Stimulated activated CD8-positive, alpha-beta memory T cell treated with anti-CD3 and anti-CD28 coated beads, Interleukin-7, amount 100 ng/mL, for 24 hours (primary cell): ENCODE results near the gene HOXC6.
"Not testable (repeated sequence)": the region's sequence is repeated elsewhere in the genome, so short reads cannot be mapped to it uniquely, and the experiment has no call there.

Experiments used
- DNase-seq: peaks from one replicate; pipeline ENCODE4 v3.0.0-alpha.2; 2020; ENCODE audit warnings: low read depth

HOXC6 gene

GRCh38 chr12:54030442-54030801 is 2.2 kb downstream of the HOXC6 start:
- DNase-seq, result no peak

DNA sequence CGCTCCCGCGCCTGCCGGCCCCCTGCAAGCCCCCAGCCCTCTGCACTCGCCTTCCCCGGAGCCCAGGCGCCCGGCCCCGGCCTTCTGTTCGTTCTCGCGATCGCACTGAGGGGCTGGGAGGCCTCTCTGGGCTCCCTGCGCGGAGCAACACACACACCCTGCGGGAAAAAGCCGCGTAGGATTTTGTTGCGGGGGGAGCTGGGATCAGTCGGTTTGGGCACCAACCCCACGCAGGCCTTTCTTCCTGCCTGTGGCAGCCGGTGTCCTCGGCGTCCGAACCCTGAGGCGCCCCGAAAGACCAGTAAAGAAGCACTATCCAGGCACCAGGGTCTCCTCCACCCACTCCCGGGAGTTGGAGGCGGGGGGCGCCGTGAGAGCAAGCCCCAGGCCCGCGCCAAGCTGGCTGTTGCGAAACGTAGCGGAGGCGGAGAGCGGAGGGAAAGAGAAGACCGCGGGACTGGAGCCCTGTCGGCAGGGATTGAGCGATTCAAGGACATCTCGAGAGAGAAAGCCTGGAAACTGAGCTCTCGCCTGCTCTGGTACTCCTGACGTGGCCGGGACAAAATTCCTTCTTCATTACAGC is 2.7 kb downstream of the HOXC6 start:
- no peak for DNase-seq

GRCh38 chr12:54031480-54031879 is 3.2 kb downstream of the HOXC6 start:
- DNase-seq, result no peak

- no peak for DNase-seq
Measured at GRCh38 chr12:54032086-54032619, 3.9 kb downstream of the HOXC6 start.

DNA sequence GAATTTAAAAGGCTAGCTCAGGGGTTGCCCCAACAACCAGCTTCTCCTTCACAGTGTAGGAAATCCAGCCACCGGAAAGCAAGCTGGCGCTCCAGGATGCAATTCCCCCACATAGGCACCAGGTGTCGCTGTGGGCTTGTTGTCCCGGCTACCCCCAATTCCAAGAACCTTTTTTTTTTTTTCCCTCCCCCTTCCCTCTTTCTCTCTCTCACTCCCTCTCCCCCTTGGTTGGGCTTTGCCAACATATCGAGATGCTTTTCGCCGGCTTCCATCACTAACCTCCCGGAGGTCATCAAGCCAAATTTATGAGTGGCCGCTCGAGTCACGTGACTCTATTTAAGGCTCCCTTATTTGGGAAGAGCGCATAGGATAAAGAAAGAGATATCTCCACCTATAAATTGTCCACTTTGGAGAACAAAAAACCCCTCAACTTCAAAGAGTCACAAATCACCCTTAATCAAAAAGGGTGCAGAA is 4.4 kb downstream of the HOXC6 start, which contains the start of gene HOXC5:
TSS of gene HOXC5 (plus strand) at position 424 of the 474 bp plus-strand sequence. CDS start 73 bp downstream, outside the sequence.
- peak; percentile 28 for DNase-seq

DNA sequence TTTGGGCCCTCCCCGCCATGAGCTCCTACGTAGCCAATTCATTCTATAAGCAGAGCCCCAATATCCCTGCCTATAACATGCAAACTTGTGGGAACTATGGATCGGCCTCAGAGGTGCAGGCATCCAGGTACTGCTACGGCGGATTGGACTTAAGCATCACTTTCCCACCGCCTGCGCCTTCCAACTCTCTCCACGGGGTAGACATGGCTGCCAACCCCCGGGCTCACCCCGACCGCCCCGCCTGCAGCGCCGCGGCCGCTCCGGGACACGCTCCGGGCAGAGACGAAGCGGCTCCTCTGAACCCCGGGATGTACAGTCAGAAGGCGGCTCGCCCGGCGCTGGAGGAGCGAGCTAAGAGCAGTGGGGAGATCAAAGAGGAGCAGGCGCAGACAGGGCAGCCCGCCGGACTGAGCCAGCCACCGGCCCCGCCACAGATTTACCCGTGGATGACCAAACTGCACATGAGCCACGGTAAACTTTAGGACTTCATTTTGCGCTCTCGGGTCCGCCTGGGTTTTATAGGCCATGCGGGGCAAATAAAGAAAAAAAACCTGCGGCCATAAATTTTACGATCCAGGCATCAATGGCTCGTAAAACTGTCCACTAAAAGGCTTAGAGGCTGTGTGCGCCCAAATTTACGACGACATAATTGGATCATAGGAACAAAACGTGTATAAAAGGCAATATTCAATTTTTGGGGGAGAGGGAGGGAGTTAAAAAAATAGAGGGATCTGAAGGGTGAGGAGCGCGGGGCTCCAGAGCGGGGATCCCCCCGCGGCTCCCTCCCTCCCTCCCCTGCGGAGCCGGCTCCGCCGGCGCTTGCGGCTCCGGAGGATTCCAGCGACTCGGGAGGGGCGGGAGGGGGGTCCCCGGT is 5.1 kb downstream of the HOXC6 start:
- DNase-seq, result no peak

GRCh38 chr12:54033980-54034784 is 5.9 kb downstream of the HOXC6 start:
- DNase-seq, result no peak

DNA sequence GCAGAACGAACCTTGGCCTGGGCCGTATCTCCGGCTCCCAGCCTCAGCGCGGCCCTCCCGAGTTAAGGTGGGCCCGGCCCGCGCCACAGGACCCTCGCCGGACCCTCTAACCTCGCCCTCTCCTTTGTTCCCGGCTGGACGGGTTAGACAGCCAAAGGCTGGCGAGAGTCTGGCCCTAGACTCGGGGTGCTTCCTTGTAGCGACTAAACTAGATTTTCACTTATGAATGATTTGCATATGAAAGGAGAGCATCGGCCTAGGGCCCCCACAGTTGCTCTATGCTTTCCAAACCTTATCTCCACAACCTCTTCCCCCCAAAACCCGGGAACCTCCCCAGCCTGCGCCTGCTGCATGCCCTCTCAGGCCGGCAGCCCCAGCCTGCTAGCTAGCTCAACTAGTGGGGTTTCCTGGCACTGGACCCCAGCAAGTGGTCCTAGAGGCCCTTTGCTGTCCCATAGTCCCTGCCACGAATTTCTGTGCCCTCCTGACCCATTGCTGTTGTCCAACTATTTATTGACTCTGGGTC is 6.6 kb downstream of the HOXC6 start:
- no peak for DNase-seq

DNA sequence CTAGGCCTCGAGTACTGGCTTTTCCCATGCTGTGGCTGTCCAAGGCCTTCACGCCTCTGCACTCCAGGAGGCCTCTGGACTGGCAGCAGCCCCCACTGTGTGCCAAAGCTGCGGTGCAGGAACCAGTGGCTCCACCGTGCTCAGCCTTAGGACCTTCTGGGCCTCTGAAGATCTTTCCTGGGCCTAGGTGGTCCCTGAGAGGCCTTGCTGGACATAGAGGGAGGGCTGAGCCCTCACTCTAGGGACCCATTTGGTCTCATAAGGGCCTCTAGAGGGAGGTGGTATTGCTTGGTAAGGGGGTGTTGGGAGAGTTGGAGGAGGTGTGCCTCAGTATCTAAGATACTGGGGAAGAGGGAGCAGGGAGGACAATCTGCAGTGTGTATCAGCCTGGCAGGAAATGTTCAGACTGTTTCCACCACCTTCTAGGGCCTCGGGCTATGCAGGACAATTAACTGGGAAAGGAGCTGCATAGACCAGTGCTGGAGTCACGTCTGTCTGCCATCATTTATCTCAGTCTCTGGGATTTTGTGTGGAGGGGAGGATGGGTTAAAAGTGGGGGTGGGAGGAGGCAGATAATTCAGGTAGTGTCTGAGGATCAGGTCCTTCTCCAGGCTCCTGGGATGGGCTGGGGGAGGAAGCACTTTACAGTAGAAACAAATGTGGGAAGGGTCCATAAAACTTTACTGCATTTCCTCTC is 7.5 kb downstream of the HOXC6 start:
- no peak for DNase-seq

DNA sequence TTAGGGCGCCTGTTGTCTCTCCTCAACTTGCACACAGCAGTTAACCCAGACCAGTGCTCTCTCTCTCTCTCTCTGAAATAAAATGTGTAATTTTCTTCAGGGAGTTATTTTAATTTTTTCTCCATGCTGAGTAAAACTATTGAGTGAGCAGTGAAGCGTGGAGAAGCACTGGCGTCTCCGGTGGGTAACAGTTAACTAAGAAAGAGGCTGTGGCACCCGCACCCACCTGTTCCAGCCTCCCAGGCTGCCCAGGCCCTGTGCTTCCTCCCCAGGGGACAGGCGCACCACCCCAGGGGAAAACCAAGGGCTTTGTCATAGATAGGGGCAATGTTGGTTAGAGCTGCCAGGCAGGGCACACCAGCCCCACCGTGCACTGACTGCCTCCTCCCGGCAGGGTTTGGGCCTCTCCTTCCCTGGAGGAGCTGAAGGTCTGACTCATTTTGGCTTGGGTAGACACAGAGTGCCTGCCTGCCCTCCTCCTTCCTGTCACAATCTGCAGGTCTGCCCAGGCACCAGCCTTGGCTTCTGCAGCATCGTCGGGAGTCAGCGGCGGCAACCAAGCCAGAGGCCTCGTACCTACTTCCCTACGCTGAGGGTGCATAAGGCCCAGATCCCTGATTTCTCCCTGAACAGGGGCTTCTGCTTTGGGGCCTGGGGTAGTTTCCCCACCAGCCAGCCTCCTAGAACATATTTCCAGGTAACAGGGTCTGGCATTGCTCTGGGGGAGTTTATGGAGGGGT is 8.6 kb downstream of the HOXC6 start:
- no peak for DNase-seq

DNA sequence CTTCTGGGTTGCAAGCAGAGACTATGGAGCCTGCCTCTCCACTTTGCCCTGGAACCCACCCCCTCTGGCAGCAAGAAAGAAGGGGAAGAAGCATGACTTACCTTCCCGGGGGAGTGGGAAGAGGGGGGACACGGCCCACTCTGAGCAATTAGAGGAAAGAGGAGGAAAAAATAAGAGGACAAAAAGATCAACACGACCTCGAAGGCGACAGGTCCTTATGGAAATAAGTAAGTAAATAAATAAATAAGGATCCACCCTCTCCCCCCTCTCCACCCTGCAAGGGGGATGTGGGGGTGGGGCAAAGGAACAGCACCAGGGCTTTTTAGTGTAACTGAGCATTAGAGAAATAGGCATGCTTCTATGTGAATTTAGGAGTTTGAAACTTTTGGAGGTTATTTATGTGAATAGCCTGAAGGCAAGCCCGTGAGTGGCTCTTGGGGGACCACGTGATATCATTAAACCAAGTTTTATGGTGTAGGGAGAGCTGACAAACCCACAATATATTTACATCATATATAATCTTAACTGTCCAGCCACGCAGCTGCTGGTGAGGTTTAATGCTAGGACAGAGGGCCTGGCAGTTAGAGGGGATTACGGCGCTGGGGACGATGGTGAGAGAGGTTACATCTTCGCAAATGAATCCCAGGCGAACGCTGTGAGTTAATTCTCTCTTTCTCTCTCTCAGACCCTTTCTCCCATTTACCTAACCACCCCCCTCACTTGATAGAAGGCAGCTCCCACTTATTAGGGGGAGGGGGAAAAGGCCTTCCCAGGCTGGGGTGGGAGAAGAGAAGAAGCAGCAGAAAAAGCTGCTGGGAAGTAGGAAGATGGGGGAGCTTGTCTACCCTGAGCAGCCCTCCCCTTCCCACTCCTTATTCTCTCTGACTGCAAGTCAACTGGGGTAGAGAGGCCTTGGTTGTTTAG is 9.4 kb downstream of the HOXC6 start:
- no peak for DNase-seq

DNA sequence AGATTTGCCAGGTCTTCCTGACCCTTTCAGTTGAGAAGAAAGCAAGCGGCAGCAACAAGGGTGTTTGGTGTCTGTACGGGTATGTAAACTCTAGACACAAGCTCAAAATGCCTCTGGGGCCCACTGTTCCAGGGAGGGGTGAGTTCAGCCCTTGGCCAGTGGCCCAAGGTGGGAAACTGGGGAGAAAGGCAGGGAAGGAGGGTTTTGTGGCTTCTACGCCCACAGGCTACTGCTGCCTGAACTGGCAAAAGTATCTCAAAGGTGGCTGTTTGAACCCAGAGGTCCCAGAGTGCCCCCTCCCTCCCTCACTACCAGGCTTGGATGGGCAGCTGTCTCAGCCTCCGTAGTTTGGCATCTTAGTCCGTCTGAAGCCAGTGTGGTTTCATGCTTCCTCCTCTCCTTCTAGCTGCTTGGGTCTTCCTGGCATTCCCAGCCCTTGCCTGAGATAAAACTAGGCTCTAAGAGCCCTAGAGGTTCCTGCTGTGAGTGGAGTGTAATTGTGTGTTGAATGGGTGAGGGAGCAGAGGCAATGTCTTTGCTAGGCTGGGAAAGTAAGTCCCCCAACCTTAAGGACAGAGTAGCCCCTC is 10.1 kb downstream of the HOXC6 start:
- no peak for DNase-seq

- DNase-seq, result no peak
Measured at GRCh38 chr12:54038871-54039414, 10.7 kb downstream of the HOXC6 start.

DNA sequence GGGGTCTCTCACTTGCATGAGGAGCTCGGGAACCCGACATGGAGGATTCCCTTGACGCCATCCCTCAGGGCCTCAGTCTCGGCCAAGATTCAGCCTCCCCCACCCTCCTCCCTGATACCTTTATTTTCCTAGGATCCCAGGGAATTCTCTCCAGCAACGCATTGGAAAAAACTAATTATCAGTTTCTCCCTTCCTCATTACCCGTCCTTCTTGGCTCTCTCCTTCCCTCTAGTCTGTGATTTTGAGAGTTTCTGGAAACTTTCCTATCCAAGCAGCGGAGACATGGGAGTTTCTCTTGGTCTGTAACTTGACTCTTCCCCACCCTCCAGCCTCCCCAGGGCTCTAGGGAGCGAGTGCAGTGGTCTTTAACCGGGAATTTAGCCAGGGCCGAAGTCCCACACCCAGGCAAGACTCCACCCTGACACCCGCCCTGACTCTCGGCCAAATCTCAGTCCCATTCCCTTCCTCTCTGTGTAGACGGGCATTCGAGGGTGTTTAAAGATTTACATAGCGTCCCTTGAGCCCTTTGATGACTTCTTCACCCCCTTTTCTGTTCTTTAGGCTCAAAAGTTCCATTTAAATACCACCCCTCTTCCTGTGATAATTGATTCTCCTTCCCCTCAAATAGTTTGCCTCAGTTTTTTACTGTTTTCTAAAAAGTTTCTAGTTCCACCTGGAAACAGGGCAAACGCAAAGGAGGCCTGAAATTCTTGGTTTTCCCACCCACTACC is 11.3 kb downstream of the HOXC6 start:
- DNase-seq, result no peak

DNA sequence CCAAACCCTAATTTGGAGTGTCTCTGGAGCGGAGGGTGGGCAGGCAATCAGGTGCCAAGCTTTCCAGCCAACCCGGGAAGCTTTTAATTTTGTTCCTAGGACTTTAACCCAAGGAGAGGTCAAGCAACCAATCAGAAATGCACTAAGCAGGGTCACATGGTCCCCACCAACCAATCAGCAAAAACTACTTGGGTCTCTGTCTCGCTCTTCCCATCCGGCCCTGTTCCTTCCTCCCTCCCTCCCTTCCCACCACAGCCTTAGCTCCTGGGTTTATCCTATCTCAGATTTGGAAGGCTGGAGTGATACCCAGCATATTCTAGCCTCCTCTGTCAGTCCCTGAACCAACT is 11.9 kb downstream of the HOXC6 start:
- DNase-seq, result no peak

- DNase-seq, result no peak
Measured at GRCh38 chr12:54040648-54041047, 12.4 kb downstream of the HOXC6 start.

DNA sequence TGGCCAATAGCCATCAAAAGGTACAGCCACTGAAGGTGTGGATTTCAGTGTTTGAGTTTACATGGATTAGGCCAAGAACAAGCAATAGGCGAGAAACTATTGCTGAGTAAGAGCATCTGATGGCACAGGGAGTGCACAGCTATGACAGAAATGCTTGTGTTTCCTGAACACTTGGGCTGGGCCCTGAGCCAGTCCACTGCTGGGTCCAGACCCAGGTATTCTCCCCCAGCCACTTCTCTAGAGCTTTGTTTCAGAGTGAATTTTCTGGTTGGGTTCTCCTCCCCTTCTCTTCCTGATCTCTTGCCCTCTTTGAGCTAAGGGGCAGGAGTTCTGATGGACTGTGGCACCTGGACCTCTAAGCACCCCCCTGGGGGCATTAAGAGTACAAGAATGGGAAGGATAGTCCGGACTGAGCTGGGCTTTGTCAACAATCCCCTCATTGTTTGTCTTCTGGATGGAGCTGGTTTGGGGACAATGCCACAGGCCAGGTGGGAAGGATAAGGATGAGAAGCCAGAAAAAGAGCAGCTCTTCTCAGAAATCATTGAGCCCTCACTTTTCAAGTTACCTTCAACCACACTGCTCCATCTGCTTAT is 13.0 kb downstream of the HOXC6 start:
- no peak for DNase-seq

DNA sequence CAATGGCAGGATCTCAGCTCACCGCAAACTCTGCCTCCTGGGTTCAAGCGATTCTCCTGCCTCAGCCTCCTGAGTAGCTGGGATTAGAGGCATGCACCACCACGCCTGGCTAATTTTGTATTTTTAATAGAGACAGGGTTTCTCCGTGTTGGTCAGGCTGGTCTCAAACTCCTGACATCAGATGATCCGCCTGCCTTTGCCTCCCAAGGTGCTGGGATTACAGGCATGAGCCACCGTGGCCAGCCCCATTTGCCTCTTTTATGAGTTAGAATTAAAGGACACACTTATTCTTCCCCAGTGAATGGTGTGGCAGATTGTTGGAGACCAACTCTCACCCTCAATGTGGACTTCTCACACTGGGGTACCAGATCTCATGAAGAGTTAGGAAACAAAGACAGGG is 13.8 kb downstream of the HOXC6 start:
- DNase-seq, result not testable (repeated sequence)
